NCI-H1694 treated with DMSO at 0.1 percent for 48 hours (cell line): ENCODE measurements around the gene METTL23.

Experiments
- DNase-seq: peaks from one replicate; lab custom pipeline; 2025; lab: John Stamatoyannopoulos, UW

METTL23 gene, protein sequence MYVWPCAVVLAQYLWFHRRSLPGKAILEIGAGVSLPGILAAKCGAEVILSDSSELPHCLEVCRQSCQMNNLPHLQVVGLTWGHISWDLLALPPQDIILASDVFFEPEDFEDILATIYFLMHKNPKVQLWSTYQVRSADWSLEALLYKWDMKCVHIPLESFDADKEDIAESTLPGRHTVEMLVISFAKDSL

DNA sequence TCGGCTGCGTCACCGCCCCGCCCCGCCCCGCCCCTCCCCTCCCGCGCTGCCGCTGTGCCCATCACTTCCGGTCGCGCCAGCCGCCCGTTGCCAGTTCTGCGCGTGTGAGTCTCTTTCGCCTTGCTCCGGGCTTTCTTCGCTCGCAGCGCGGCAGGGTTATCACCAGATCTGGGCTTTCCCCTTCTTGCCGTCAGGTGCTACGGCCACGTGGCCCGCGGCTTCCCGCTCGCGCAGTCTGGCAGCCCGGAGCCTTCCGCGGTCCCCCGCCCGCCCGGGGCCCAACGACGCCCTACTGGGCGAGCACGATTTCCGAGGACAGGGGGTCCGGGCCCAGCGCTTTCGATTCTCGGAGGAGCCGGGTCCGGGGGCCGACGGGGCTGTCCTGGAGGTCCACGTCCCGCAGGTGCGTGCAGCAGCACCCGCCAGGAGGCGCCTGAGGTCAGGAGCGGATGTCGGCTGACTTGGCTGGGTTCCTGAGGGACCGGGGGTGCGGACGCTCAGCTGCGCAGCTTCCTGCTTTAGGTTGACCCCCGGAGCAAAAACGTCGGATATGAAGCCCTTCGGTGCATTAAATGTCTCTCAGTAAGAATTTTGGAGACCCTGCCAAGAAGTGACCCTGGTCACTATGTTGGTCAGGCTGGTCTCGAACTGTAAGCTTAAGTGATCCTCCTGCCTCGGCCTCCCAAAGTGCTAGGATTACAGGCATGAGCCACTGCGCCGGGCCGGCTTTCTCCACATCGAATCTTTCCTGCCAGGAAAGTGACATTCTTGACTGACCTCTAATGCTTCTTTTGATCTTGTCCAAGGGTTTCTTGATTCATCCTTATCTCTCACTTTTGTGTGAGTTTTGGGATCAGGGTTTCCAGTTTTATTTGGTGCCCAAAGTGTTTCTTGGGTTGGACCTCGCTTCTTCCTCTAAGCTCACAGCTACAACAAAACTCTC is at the start of gene METTL23:
METTL23 (plus strand) TSS at position 64 of the 943 bp plus-strand sequence. CDS start 2,872 bp downstream, outside the sequence.
- DNase-seq, result no peak

DNA sequence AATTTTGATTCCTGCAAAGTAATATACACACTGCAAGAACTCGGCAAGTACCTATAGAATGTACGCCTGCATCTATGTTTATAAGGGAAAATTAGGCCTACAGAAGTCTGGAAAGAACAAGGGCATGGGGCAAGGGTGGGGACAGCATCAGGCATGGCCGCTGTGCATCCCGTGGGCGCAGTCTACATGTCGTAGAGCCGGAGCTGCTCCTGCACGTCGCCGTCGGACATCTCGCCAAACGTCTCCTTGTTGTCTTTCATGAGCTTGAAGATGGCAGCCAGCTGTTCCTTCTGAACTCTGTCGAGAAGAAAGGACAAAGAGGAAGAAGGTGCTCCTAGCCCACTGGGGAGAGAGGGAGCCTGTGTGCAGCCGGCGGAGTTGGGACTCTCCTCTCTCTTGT is 49.2 kb upstream of the METTL23 start:
- DNase-seq, result no peak

DNA sequence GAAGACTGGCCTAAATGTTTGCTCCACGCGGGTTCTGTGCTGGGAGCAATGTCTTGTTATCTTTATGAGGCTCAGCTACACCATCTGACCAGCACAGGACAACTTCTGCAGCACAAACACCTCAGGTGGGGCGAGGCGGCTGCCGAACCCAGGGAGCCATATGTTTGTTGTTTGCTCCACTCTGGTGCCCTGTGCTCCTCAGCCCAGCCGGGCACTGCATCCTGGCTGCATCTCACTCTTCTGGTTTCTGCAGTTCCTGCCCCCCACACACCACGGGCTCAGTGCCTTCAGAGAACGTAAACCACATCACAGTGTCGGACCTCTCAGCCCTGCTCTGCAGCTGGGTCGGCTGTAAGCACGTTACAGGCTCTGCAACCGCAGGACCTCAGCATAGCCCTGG is 48.3 kb upstream of the METTL23 start:
- no peak for DNase-seq

DNA sequence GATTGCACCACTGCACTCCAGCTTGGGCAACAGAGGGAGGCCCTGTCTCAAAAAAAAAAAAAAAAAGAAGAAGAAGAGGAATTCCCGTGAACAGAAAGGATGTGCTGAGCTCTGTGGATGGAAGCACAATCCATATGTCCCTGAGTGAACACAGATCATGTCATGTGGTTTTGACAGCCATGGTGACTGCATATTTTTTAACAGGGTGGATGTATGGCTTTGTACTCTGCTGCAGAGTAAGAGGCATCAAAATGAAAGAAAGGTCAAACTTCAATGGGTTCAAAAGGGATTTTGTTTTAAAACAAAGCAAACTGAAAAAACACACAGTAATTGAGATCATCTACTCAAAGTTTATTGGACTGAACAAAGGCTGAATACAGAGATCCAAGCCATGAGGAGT is 47.4 kb upstream of the METTL23 start:
- DNase-seq, result no peak

DNA sequence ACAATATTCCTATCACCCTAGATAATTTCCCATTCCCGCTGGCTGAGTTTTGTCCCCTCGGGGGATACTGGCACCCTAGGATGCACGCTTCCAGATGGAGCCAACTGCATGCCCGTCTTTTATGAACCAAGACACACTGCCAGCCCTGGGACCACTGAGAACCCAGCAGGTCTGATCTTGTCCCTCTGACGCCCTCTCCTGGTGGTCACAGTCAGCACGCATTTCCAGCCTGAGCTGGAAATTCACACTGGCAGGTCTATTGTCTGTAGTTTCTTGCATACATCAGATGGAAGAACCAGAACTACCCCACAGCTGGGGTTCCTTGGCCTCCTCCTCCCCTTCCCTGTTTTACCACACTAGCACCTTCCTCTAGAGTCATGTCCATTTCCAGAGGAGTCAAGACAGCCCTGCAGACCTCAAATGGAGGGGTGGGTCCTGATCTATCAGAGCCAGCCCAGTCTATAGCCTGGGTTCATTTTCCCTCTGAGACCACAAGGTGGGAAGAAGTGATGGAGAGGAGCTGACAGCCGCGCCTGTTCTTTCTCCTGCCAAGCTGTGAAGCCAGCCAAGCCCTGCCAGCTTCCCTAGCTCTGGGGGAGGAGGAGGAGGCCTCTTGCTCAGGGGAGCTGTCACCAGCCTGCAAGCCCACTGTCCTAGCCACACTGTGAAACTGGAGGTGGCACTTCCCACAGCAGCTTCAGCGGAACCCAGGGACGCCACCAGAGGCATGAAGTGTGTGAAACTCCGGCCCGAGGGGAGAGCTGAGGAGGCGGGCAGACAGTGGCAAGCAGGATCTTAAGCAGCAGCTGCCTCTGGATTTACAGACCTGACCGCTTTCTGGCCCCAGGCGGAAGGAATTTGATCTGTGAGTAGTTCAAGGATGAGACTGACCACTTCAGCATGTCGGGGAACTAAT is 45.2 kb upstream of the METTL23 start:
- peak; percentile 78 for DNase-seq

DNA sequence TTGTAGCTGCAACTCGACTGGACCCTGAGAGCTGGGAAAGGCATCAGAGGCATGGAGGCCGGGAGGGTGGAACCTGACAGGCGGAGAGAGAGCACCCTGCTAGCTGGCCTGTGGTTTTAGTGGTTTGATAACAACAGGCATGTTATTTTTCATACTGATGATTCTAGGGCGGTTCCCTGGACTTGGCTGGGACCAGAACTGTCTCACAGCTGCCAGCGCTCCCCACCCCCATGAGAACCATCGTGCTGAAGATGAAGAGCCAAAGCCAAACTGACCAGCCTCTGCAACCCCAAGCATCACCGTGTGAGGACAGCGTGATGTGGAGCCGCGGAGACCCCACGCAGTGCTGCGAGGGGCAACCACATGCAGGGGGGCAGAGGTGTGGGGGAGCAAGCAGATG is 44.3 kb upstream of the METTL23 start:
- DNase-seq, result no peak

DNA sequence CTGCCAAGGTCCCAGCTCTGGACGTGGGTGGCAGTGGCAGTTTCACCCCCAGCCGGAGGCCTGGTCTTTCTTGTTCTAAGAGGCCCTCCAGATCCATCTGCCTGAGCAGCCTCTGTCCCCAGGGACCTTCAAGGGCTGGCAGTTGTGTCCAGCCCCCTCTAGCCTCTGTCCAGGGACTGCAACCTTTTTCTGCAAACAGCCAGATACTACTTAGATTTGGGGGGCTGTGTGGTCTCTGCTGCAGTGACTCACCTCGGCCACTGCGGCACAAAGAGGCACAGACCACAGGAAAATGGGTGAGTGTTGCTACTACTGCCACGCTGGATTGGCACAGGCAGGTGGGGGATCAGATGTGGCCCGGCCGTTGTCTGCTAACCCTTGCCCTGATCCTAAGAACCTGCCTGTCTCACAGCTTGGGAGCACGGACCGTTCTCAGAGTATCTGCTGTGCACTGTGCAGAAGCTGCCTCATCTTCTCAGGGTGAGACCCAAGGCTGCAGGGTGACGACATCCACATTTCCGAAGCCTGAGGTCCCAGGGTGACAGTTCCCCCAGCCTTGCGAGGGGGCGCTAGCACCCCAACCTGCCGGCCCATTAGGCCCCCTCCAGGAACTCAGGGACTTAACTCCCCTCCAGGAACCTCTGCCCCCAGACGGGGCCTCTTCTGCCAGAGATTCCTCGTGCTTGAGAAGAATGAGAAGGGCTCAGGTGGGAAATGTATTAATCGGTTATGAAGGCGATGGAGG is 43.5 kb upstream of the METTL23 start:
- DNase-seq, result no peak

DNA sequence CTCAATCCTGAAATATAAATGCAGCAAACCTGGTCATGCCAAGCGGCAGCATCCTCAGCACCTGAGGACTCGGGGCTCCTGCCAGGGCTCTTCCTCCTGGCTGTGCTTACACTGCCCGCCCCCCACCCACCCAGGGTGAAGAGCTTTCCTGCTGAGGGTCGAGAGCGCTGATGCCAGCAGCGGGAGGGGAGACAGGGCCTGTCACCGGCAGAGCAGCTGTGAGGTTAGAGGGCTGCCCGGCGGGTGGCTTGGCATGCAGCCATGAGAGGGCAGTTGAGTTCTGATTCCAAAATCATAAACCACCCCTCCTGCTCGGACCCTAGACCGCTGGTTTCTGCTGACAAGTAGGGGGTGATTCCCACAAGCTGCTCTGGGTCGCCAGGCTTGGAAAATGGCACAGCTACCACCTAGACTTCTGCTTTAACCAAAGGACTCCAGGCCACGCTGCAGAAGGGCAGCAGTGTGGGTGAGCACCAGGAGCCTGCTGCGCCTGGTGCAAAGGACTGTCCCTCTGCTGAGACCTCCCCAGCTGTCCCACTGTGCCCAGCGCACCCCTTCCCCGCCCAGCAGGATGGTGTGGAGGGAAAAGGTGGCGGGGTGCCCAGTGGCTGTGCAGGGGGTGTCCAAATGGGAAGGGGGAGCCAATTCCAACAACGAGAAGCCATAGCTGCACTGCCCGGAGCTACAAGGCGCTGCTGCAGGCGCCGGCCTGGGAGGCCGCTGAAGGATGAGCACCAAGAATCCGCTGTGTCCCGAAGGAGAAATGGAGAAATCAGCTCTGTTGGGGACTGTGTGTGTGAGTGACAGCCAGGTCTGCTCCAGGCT is 42.5 kb upstream of the METTL23 start:
- no peak for DNase-seq

DNA sequence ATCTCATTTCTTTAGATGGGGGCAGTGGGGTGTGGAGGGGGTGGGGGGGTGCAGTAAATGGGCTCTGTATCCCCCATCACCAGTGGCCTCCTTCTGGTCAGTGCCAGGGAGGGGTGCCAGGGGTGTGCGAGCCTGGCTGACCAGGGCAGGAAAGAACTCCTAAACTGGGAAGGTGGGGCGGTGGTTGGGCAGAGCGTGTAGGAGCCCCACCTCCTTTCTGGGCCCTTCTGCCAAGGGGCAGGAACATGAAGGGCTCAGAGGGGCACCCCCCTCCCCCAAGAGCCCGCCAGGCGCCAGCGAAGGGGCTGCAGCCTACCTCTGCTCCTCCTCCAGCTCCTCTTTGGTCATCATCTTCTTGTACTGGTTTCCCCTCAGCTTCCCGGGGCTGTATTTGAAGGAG is 41.9 kb upstream of the METTL23 start:
- no peak for DNase-seq

DNA sequence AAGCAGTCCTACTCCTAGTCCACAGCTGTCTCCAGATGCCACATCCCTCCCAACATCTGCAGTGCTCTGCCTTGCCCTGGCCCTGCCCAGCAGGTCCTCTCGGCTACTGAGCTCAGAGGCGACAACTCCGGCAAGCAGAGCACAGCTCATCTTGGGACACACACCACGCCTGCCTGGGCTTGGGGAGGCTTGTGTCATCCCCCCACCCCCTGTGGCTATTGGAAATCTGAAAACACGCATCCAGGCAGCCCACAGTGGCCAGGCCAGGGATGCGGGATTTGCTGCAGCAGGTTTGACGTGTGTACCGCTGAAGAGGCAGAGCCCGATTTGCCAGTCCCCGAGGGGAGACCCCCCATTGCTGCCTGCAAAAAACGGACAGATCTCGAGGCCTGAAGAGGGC is 41.3 kb upstream of the METTL23 start:
- DNase-seq, result no peak

DNA sequence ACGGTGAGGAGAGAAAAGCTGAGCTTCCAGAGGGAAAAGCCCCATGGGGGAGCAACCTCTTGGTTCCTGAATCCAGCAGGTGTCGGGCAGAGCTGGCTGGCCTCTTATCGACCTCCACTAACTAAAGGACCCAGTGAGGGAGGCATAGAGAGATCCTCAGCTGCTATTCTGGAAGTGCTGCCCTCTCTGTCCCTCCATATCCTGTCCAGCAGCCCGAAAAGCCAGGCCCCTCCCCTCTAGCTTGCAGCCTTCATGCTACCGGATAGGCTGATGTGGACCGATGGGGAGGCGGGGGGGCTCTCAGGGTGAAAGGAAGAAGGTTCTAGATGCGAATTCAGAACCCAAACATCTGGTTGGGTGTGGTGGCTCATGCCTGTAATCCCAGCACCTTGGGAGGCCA is 40.8 kb upstream of the METTL23 start:
- DNase-seq, result no peak

DNA sequence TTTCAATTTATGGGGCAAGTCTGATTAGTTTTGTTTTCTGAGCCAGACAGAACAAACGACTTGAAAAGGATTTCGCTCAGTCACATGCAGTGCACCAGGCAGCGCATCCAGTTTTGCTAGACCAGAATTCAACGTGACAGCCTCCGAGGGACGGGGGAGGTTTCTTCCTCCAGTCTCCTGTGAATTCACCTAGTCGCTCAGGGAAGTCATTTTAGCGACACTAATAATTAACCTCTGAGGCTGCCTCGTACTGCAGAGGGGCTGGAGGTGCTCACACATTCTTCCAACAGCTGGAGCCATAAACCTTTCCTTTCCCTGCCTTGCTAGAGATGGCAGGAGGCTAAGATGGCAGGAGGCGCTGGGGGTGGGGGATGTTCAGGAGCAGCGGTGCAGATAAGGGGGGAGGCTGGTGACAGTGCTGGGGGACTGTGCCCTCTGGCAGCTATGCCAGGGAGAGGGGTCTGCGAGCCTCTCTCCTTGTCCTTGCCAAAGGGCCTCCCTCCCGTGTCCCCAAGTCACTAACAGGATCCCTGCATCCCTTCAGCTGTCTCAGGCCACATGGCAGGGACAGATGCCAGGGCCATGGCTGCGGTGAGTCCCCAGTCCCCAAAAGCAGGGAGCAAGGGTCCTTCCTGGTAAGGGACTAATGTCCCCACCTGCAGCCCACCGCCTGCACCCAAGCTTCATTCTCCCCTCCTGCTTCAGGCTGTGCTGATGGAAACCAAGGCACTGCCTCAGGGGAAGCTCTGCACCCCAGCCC is 39.9 kb upstream of the METTL23 start:
- no peak for DNase-seq

DNA sequence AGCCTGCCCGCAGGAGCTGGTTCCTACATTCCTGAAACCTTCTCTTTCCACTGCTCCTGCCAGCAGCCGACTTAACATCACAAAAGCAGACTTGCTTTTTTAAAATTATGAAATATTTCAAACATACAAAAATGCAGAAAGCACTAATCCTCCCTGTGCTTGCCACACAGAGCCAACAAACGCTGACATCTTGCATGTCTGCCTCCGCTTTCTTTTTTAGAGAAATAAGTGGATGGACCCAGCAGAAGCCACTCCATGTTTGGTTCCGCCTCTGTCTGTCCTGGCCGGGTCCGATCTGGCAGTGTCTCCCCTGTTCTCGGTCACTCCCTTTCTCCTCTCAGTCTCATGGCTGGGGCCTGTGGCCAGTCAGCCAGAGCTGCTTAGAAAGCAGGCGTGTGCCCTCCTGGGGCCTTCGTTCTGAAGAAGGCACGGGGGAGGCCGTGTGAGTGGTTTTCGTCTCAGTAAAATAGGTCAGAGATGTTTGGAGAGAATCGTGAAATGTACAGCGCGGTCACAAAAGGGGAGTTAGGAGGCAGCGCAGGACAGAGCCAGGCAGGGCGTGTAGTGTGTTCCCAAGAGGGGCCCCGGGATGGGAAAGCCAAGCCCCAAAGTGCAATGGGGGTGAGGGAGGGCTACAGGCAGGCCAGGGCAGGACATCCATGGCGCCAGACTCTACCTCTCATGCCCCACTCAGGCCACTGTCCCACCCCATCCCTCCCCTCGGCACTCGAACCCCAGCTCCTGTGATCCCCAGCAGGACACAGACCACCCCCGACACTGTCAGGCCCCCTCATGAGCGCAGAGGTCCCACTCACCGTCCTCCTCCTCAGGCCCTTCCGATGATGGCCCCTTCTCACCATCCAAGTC is 39.1 kb upstream of the METTL23 start:
- no peak for DNase-seq

DNA sequence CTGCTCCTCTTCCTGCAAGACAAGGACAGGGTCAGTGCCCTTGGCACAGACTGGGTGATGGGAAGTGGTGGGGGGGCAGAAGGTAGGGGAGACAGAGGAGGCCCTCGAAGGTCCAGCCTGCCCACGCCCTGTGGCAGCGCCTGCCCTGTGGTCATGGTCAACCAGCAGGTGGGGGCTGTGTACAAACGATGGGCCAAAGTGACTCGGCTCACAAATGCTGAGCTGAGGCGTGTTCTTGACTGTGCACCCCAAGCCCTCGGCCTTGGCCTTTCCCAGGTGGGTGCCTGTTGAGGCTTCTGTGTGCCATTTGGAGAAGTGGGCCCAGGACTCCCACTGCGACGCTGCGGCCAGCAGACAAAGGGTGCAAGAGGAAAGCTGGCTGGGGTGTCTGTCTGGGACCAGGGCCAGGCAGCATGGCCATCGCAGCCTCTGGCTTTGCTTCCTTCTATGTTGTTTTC is 38.4 kb upstream of the METTL23 start:
- DNase-seq, result no peak

DNA sequence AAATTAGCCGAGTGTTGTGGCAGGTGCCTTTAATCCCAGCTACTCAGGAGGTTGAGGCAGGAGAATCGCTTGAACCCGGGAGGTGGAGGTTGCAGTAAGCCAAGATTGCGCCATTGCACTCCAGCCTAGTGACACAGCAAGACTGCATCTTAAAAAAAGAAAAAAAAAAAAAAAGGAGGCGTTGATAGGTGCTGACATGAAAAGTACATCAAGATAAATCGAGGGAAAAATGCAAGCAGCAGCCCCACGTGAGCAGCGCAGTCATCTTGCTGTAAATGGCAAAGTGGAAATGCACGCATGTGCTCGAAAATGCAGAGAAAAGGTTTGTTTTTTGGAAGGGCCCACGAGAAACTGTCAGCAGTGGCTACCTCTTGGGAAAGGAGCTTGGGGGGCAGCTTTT is 36.8 kb upstream of the METTL23 start:
- DNase-seq, result no peak

DNA sequence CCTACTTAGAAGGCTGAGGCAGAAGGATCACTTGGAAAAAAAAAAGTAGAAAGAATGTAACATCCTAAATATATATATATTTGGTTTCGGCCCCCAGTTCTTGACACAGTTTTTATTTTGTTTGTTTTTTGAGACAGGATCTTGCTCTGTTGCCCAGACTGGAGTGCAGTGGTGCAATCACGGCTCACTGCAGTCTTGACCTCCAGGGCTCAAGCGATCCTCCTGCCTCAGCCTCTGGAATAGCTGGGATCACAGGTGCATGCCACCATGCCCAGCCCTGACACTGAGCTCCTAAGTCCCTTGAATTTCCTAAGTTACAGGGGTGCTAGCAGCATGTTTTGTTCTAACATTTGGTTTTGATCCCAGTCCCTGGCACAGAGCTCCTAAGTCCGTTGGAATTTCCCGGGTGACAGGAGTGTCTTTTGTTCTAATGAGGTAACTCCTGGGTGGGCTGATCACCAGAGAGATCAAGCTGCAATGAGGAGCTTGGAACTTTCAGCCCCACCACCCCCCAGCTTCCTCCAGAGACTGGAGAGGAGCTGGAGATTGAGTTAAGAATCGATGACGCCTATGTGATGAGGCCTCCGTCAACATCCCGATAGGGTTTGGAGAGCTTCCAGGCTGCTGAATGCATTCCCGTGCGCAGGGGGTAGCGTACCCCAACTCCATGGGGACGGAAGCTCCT is 35.9 kb upstream of the METTL23 start:
- no peak for DNase-seq

DNA sequence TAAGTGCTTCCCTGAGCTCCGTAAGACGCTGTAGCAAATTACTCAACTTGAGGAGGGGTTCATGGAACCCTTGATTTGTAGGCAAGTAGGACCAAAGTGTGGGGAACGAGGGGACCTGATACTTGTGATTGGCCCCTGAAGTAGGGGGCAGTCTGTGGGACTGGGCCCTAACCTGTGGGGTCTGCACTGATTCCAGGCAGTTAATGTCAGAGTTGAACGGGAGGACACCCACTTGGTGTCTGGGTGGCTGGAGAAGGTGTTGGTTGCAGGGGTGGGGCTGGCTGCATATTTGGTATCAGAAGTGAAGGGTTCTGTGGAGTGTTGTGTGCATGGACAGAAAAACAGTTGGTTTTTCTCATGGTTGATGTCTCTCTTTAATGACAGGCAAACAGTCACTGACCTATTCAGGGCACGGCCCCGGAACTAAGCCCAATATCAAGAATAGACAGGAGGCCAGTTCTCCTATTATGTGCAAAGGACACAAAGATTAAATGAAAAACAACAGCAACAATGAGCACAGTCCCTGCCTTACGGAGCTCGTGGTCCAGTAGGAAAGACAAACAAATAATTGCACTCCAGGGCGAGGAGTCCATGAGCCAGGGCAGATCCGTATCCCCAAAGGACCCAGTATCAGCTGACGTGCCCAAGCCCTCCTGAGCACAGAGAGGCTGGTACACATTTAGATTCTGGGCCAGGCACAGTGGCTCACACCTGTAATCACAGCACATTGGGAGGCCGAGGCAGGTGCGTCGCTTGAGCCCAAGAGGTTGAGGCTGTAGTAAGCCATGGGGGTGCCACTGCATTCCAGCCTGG is 35.1 kb upstream of the METTL23 start:
- DNase-seq, result no peak
